Keratinocyte (primary cell): Measurements from ENCODE around the gene DPYSL5. TPM values are rescaled to one million over a fixed set of nuclear protein-coding genes. Genes with fewer than 3 reads are reported as not detected.

Experiments
- DNase-seq: peaks from one replicate; pipeline ENCODE4 v3.0.0-alpha.2; 2011; ENCODE audit warnings: low read depth, missing footprints, low spot score
- FAIRE-seq: peaks from 2 replicates; lab custom pipeline; 2011; peaks lifted over from hg19 to GRCh38; lab: Jason Lieb, UNC
- H2AFZ ChIP-seq: 2 replicates; pipeline ENCODE4 v1.6.0; 2012; ENCODE audit warnings: low read length, control low read depth, inconsistent platforms; ENCODE audit not compliant: control insufficient read depth
- H3K27ac ChIP-seq: 2 replicates; pipeline ENCODE4 v1.5.1; 2011; ENCODE audit warnings: low read length; ENCODE audit not compliant: control insufficient read depth, insufficient read depth
- H3K27me3 ChIP-seq: 3 replicates; pipeline ENCODE4 v1.6.0; 2011; ENCODE audit warnings: low read length; ENCODE audit not compliant: control insufficient read depth, insufficient read depth; ENCODE audit errors: extremely low read depth
- H3K36me3 ChIP-seq, 2 experiments: 2 replicates in 1 of 2; 3 replicates in 1 of 2; pipeline ENCODE4 v1.5.1; 2011; ENCODE audit warnings: low read length in 2 of 2, mild to moderate bottlenecking in 1 of 2; ENCODE audit not compliant: control insufficient read depth in 2 of 2, insufficient read depth in 2 of 2; ENCODE audit errors: extremely low read depth in 1 of 2
- H3K4me1 ChIP-seq: 3 replicates; pipeline ENCODE4 v1.5.1; 2011; ENCODE audit warnings: low read length; ENCODE audit not compliant: control insufficient read depth, insufficient read depth; ENCODE audit errors: extremely low read depth
- H3K4me2 ChIP-seq: 3 replicates; pipeline ENCODE4 v1.6.0; 2011; ENCODE audit warnings: low read depth, low read length; ENCODE audit not compliant: control insufficient read depth, insufficient read depth; ENCODE audit errors: extremely low read depth
- H3K4me3 ChIP-seq, 3 experiments: fragments of 200-600 bp in 1 of 3; sonication (generic) in 1 of 3; 2 replicates in 2 of 3; 3 replicates in 1 of 3; pipeline ENCODE4 v1.5.1; 2011 to 2016; ENCODE audit warnings: low read length in 3 of 3, mild to moderate bottlenecking in 3 of 3, control low read depth in 2 of 3, inconsistent platforms in 1 of 3, low read depth in 1 of 3, mixed read lengths in 1 of 3, mixed run types in 1 of 3, moderate library complexity in 1 of 3; ENCODE audit not compliant: control insufficient read depth in 2 of 3, insufficient read depth in 2 of 3; ENCODE audit errors: extremely low read depth in 1 of 3
- H3K79me2 ChIP-seq: 2 replicates; pipeline ENCODE4 v1.6.0; 2012; ENCODE audit warnings: low read length; ENCODE audit not compliant: control insufficient read depth, insufficient read depth
- H3K9ac ChIP-seq: 3 replicates; pipeline ENCODE4 v1.6.0; 2011; ENCODE audit warnings: low read length; ENCODE audit not compliant: control insufficient read depth, insufficient read depth; ENCODE audit errors: extremely low read depth
- H3K9me1 ChIP-seq: 3 replicates; pipeline ENCODE4 v1.6.0; 2011; ENCODE audit warnings: low read length; ENCODE audit not compliant: control insufficient read depth, insufficient read depth; ENCODE audit errors: extremely low read depth
- H3K9me3 ChIP-seq: 2 replicates; pipeline ENCODE4 v1.5.1; 2012; ENCODE audit warnings: low read depth, low read length; ENCODE audit not compliant: control insufficient read depth
- H4K20me1 ChIP-seq: 3 replicates; pipeline ENCODE4 v1.6.0; 2011; ENCODE audit warnings: low read length; ENCODE audit not compliant: control insufficient read depth, insufficient read depth; ENCODE audit errors: extremely low read depth
- CTCF ChIP-seq, 3 experiments: IDR thresholded peaks in 1 of 3; conservative IDR thresholded peaks in 1 of 3; optimal IDR thresholded peaks in 1 of 3; 2 replicates in 2 of 3; 3 replicates in 1 of 3; pipeline versions ENCODE3 to v1.5.1; 2011; ENCODE audit warnings: low read length in 3 of 3, mild to moderate bottlenecking in 3 of 3, moderate library complexity in 2 of 3, control low read depth in 1 of 3, inconsistent platforms in 1 of 3; ENCODE audit not compliant: insufficient read depth in 2 of 3; ENCODE audit errors: extremely low read depth in 1 of 3
- EZH2 ChIP-seq: IDR thresholded peaks from one replicate; pipeline ENCODE4 v1.6.1; 2012; ENCODE audit warnings: inconsistent platforms, mild to moderate bottlenecking, low read length, moderate library complexity
- dilution Hi-C: fragments of 300-500 bp; cut with MboI; formaldehyde crosslinking; loops from one replicate; pipeline ENCODE4 v1.7.0; 2020; ENCODE audit warnings: low sequenced_read_pairs; ENCODE audit not compliant: extremely low pct_ligation_motif_present
- polyA plus RNA-seq, 5 experiments: library from polyadenylated mRNA; depleted of rRNA in 3 of 5; stranded (reverse) in 3 of 5; stranded (forward) in 1 of 5; unstranded in 1 of 5; fragments of >200 nt; gene quantifications; 1 replicate in 1 of 5; 2 replicates in 3 of 5; 3 replicates in 1 of 5; pipeline versions ENCODE4 v1.2.1 to v1.2.3, GENCODE V29; 2011 to 2012; ENCODE audit warnings: missing spikeins in 2 of 5, low read depth in 1 of 5, low replicate concordance in 1 of 5

The DPYSL5 gene
- polyA plus RNA-seq, 1 donor (not counting 4 experiments of a cell fraction or from before 2014, with no cell fraction given) = not detected

GRCh38 chr2:26898480-26899078 lies 50.6 kb downstream of the DPYSL5 start:
- dilution Hi-C loops = no loop called here
- DNase-seq (no peak), FAIRE-seq (no peak)
- no peak overlapping the region for H3K4me2 ChIP-seq
- peaks cover 8% of the 10 kb centered on the region for H3K27me3 ChIP-seq
- no peaks in the 10 kb centered on the region for H3K4me1 ChIP-seq
- no peaks in the 10 kb centered on the region for H3K79me2 ChIP-seq
- H2AFZ ChIP-seq = no peak overlapping the region
- H4K20me1 ChIP-seq = no peaks in the 10 kb centered on the region
- no peaks in the 10 kb centered on the region for H3K9me3 ChIP-seq
- no peak overlapping the region for H3K27ac ChIP-seq
- H3K36me3 ChIP-seq = no peaks in the 10 kb centered on the region
- no peaks in the 10 kb centered on the region for H3K9me1 ChIP-seq
- no peak overlapping the region for H3K4me3 ChIP-seq
- TF ChIP-seq CTCF (optimal IDR thresholded peaks at IDR 0.05 in 1 of 3, IDR thresholded peaks at IDR 0.05 in 1 of 3, conservative IDR thresholded peaks at IDR 0.05 in 1 of 3; ENCODE audit: extremely low read depth in 1 of 3, insufficient read depth in 2 of 3, low read length in 3 of 3) (no peak), EZH2 (no peak)
- H3K9ac ChIP-seq = no peak overlapping the region

- H3K4me1 ChIP-seq = no peaks in the 10 kb centered on the region
- dilution Hi-C loops = no loop called here
- H2AFZ ChIP-seq = no peak overlapping the region
- H3K27ac ChIP-seq = no peak overlapping the region
- no peaks in the 10 kb centered on the region for H3K36me3 ChIP-seq
- peaks cover 14% of the 10 kb centered on the region for H3K27me3 ChIP-seq
- DNase-seq = no peak
- no peak for TF ChIP-seq EZH2
- TF ChIP-seq CTCF (optimal IDR thresholded peaks at IDR 0.05 in 1 of 3, IDR thresholded peaks at IDR 0.05 in 1 of 3, conservative IDR thresholded peaks at IDR 0.05 in 1 of 3; ENCODE audit: extremely low read depth in 1 of 3, insufficient read depth in 2 of 3, low read length in 3 of 3) = no peak
- no peak for FAIRE-seq
- H3K79me2 ChIP-seq = no peaks in the 10 kb centered on the region
- H3K9ac ChIP-seq = no peak overlapping the region
- no peak overlapping the region for H3K4me2 ChIP-seq
- no peaks in the 10 kb centered on the region for H3K9me3 ChIP-seq
- H3K4me3 ChIP-seq = no peak overlapping the region
- no peaks in the 10 kb centered on the region for H4K20me1 ChIP-seq
- H3K9me1 ChIP-seq = no peaks in the 10 kb centered on the region
These were observed 51.7 kb downstream of the DPYSL5 start for GRCh38 chr2:26899500-26900164.
